ENCODE data around the gene NDUFAB1. TPM values are rescaled to one million over a fixed set of nuclear protein-coding genes. Genes with fewer than 3 reads are reported as not detected.

Gene NDUFAB1
- total RNA-seq (2021; ENCODE audit: unreplicated experiment) (166 TPM), Bru-seq, nascent RNA (percentile 83 among the genes with signal in this experiment), BruChase-seq, experiment 1, labeled RNA remaining after a 2-hour chase (percentile 79 among the genes with signal in this experiment), BruChase-seq, experiment 2, labeled RNA remaining after a 6-hour chase (percentile 81 among the genes with signal in this experiment)
- 167 TPM for polyA plus RNA-seq (2012; ENCODE audit: insufficient read length)
- long read RNA-seq, transcript NDUFAB1-201 (5 exons, 717 nt) = major isoform, 109 of 117 reads
- long read RNA-seq, partial matches to known transcripts = 2 of 117 reads
- long read RNA-seq, other reads (novel, unspliced or antisense) = 5 of 117 reads

DNA sequence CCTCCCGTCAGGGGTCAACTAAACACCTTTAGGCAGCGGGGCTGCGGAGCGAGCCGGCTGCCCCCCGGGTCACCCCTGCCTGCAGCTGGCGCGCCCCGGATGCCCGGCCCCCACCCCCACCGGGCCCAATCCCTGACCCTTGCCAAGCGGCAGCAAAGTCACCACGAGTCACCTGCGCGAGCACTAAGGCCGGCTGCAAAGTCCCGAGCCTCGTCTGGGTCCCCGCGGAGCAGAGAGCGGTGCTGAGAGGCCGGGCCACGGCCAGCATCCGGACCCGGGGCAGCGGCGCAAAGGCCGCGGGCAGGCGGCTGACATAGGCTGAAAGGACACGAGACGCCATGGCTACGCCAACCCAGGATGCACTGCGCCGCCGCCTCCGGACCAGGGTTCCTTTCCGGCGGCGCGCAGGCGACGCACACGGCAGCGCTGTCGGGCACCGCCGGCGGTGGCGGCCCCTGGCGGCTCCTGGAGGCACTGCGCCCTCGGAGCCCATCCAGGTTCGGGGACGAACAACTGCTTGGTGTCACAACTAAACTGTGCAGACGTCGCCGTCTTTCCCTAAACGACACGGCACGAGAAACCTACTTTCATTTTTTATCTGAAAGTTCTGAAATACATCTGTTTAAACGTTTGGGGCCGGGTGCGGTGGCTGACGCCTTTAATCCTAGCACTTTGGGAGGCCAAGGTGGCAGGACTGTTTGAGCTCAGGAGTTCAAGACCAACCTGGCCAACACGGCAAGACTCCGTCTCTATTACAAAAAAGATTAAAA lies at the start of gene NDUFAB1:
NDUFAB1 (minus strand) TSS at position 366 of the 770 bp plus-strand sequence; CDS start at position 340, 26 bp downstream.
- H3K36me3 ChIP-seq (ENCODE audit: control insufficient read depth, insufficient read depth, low read length) = peaks cover 7% of the 10 kb centered on the region
- no peaks in the 10 kb centered on the region for H3K27me3 ChIP-seq (ENCODE audit: control insufficient read depth, insufficient read depth, low read length)
- peak within 1 kb of the TSS; percentile 87 for H3K27ac ChIP-seq (ENCODE audit: low read length)
- CTCF ChIA-PET = interaction anchor here (0.7 to 1.1 kb wide), 4 partner anchors 17 to 39 kb away, joined by 3 to 7 read pairs (median 3); partner anchors contain the start of gene UBFD1
- no TSS peak for BruUV-seq (replicated peaks)
- H3K4me1 ChIP-seq (ENCODE audit: control insufficient read depth, insufficient read depth, low read length) = 0 out of 2 replicates have a peak, but pooled peaks cover 3% of the 10 kb centered on the region
- TF ChIP-seq SIN3A (IDR thresholded peaks at IDR 0.05; ENCODE audit: borderline replicate concordance, insufficient read depth, low read depth, low read length) = peak; percentile 58; the same call in 1 of the 2 replicates
- TF ChIP-seq REST (IDR thresholded peaks at IDR 0.05; ENCODE audit: insufficient read depth in 1 of 2, low read depth in 2 of 2, low read length in 1 of 2) = no peak
- TF ChIP-seq POLR2AphosphoS5 (IDR thresholded peaks at IDR 0.05; ENCODE audit: low read depth, low read length) = peak; percentile 83
- peak; percentile 100 for TF ChIP-seq CTCF (IDR thresholded peaks at IDR 0.05)
- TF ChIP-seq TCF7L2 (IDR thresholded peaks at IDR 0.05; ENCODE audit: low read depth, low read length) = peak; percentile 36; the same call in 1 of the 2 replicates
- H3K9me3 ChIP-seq (ENCODE audit: control insufficient read depth, insufficient read depth, low read depth, low read length) = no peaks in the 10 kb centered on the region
- H3K4me3 ChIP-seq (ENCODE audit: low read depth in 2 of 2, low read length in 2 of 2) = peak within 1 kb of the TSS; percentile 92 to 94
- POLR2A ChIA-PET = interaction anchor here (0.6 kb wide), 1 partner anchor 59 kb away, joined by 4 read pairs; no protein-coding TSS in a partner anchor
- in situ Hi-C loops (cut with HindIII; ENCODE audit: low pct_unique_long_range_greater_than_20kb, low sequenced_read_pairs) (no loop called here), intact Hi-C loops (cut with micrococcal nuclease; ENCODE audit: unreplicated experiment) (no loop called here)
- DNase-seq (ENCODE audit: low read depth, low spot score) (peak; percentile 63), ATAC-seq (peak; percentile 99)

GRCh38 chr16:23642246-23642774 lies 46.2 kb upstream of the NDUFAB1 start:
- Histone ChIP-seq H3K4me3 (ENCODE audit: low read depth in 2 of 2, low read length in 2 of 2) (peak overlapping the region; percentile 96 to 98), H3K9me3 (ENCODE audit: control insufficient read depth, insufficient read depth, low read depth, low read length) (no peaks in the 10 kb centered on the region), H3K36me3 (ENCODE audit: control insufficient read depth, insufficient read depth, low read length) (peaks cover 9% of the 10 kb centered on the region), H3K27me3 (ENCODE audit: control insufficient read depth, insufficient read depth, low read length) (no peaks in the 10 kb centered on the region), H3K27ac (ENCODE audit: low read length) (peak overlapping the region; percentile 97), H3K4me1 (ENCODE audit: control insufficient read depth, insufficient read depth, low read length) (0 out of 2 replicates have a peak, but pooled peaks cover 3% of the 10 kb centered on the region)
- ChIA-PET POLR2A (no interaction called here), CTCF (no interaction called here)
- in situ Hi-C loops (cut with HindIII; ENCODE audit: low pct_unique_long_range_greater_than_20kb, low sequenced_read_pairs) = no loop called here
- BruUV-seq (replicated peaks) = no TSS peak
- TF ChIP-seq REST (IDR thresholded peaks at IDR 0.05; ENCODE audit: insufficient read depth in 1 of 2, low read depth in 2 of 2, low read length in 1 of 2) (no peak), CTCF (IDR thresholded peaks at IDR 0.05) (no peak), SIN3A (IDR thresholded peaks at IDR 0.05; ENCODE audit: borderline replicate concordance, insufficient read depth, low read depth, low read length) (no peak)
- intact Hi-C loops (cut with micrococcal nuclease; ENCODE audit: unreplicated experiment) = no loop called here
- DNase-seq (ENCODE audit: low read depth, low spot score) (no peak), ATAC-seq (no peak)

All from Panc1 (cell line).